HTR-8/SVneo (cell line): Measurements from ENCODE around the gene CAMK2D.

Source experiments
- DNase-seq: peaks from one replicate; pipeline ENCODE4 v3.0.0; 2011; ENCODE audit warnings: low spot score, mixed read lengths; ENCODE audit not compliant: insufficient read length
- FAIRE-seq: peaks from 2 replicates; lab custom pipeline; 2011; peaks lifted over from hg19 to GRCh38; lab: Jason Lieb, UNC

Gene CAMK2D

DNA sequence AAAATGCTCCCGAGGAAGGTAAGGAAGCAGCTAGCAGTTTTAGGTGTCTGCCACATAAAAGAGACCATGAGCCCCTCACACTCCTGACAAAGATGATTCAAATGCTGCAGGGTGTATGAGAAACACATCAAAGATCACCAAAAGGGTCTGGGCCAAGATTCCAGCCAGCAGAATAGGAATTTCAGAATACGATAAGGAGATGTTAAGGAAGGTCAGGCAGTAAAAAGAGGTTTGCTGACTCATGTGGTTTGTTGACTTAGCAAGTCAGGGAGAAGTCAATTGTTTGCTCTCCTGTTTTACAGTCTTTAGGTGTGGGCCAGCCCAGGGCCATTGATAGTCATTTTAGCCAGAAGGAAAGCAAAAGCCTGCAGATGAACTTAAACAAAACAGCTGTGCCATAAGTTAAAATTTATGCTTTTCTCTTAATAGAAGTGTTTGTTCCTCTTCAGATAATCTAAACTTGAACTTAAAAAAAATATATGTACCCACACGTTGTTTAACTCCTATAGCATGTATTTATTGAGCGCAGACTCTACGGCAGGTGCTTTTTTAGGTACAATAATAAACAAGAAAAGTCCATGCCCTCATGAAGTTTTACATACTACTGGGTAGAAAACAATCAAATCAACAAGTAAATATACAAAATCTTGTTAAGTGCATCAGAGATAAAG lies 115.6 kb downstream of the CAMK2D start:
- FAIRE-seq (peak; percentile 23), DNase-seq (peak; percentile 27)

GRCh38 chr4:113645288-113645687 lies 116.2 kb downstream of the CAMK2D start:
- DNase-seq (no peak), FAIRE-seq (no peak)

DNA sequence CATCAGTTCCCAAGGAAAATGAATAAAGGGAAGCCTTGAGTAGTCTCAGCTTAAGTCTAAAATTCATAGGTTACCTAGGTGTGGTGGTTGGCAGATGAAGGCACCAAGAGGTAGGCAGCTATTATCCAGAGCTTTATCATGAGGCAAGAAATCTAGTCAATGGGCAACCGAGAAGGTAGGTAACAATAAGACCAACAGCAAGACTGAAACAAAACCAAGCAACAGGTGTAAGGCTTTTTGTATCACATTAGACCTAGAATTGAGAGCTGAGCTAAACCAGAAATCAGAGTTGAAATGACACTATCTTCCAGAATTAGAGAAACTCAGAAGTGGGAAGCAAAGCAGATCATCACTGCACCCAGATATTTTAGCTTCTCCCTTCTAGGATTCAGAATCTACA lies 117.1 kb downstream of the CAMK2D start:
- no peak for FAIRE-seq
- no peak for DNase-seq

- FAIRE-seq = no peak
- no peak for DNase-seq
Observed at GRCh38 chr4:113643505-113643904, 118.0 kb downstream of the CAMK2D start.

DNA sequence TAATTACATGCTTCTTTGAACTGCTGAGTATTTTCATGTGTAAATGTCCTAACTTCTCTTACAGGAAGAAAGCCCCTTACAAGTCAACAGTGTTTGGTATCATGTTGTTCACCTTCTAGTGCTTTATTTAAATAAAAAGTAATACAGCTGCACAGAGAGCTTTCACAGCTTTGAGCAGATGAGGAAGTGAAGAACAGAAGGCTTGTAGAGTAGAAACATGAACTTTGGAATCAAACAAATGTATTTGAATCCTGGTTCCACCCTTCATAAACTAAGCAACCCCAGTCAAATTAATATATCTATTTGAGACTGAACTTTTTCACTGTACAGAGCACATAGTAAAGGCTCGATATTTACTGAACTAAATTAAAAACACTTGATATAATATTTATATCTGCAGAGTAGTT lies 120.5 kb downstream of the CAMK2D start:
- DNase-seq (no peak), FAIRE-seq (no peak)

GRCh38 chr4:113639326-113639725 lies 122.2 kb downstream of the CAMK2D start:
- no peak for FAIRE-seq

GRCh38 chr4:113638562-113638832 lies 123.0 kb downstream of the CAMK2D start:
- FAIRE-seq (no peak), DNase-seq (no peak)

More at GRCh38 chr4:113639326-113639725, 122.2 kb downstream of the CAMK2D start:
- DNase-seq = no peak

DNA sequence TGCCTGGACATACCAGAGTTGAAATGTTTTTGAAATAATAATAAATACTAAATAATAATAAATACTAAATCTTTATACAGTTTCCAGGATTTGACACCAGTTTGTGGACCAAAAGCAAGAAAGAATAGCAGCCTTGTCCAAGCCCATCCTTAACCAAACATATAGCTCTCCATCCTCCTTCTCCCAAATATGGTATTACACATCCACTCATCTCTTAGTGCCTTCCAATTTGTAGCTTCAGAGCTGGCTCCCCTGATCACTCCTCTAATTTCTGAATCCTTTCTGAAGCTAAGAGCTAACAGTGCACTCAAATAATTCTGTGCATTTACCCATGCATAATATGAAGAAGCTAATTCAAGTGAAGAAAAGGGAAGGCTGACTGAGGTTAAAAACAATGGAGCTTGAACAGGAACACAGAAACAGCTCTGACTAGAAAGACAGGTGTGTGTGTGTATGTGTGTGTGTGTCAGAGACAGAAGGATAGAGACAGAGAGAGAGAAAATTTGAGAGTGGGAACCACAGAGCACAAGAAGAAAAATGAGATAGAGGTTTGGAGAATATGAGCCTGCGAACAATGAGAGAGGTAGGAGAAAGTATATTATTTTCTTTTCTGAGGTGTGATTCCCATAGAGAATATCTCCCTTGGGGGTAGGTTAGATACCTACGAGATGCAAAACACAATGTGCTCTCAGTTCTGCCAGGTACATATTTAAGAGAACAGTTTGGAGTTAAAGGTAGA lies 123.5 kb downstream of the CAMK2D start:
- FAIRE-seq (no peak), DNase-seq (no peak)

- FAIRE-seq (no peak), DNase-seq (no peak)
Observed at GRCh38 chr4:113637363-113637762, 124.2 kb downstream of the CAMK2D start.

DNA sequence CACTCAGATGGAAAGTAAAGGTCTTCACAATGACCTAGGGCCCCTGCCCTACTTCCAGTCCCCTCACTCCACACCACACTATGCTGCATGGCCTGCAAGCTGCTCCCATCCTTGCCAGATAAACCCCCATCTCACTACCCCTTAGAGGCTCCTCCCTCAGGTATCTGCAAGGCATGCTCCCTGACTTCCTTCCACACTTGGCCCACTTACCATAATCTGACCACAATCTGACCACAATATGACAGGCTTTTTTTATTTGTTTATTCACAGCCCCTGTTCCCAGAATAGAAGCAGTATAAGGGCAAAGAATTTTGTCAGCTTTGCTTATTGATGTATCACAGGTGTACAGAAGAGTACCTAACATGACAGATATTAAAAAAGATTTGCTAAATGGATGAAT lies 124.7 kb downstream of the CAMK2D start:
- DNase-seq (peak; percentile 43), FAIRE-seq (peak; percentile 28)

DNA sequence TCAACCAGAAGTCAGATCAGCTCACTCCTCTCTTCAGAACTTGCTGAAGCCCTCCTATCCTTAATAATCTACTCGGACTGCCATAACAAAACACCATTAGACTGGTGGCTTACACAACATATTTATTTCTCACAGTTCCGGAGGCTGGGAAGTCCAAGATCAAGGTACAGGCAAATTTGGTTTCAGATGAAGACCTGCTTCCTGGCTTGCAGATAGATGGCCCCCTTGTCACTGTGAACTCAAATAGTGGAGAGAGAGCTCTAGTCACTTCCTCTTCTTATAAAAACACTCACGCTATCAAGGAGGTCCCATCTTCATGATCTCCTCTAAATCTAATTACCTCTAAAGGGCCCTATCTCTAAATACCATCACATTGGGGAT lies 125.1 kb downstream of the CAMK2D start:
- FAIRE-seq = no peak
- DNase-seq = no peak

- FAIRE-seq = peak; percentile 83
- DNase-seq = peak; percentile 42
Observed at GRCh38 chr4:113635739-113636437, 125.7 kb downstream of the CAMK2D start.

DNA sequence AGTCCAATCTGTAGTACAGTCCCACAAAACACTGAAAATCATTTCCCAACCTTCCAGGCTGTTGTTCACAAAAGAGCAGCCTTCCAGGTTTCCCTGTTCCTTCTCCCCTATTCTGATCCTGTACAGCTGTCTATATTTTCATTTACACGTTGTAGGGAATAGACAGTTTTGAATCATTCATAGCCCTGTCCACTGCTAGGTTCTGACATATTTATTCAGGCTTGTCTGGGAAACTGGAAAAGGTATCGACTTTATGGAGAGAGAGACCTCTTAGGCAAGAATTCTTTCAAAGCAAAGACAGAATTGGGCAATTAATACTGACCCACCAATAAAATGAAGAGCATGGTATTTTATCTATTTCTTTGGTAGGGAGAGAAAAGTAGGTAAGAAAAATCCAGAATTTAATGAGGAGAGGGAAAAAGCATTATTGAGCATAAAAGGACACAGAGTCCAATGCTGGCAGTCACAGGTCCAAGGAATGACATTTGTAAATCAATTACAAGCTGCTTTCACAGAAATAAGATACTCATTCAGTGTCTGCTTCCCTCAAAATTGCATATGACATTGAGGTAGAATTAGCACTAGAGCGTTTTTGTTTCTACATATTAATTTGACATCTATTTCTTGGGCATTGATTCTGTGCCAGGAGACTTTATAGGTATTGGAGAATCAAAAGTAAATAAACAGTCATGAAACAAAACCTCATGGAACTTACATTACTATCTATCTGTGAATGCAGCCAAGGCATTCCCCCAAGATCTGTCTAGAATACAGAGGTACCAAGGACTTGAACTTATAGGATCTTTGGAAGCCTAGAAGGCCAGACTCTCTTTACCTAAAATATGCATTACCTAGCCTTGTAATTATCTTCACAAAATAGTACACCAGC lies 127.2 kb downstream of the CAMK2D start:
- FAIRE-seq (no peak), DNase-seq (no peak)

DNA sequence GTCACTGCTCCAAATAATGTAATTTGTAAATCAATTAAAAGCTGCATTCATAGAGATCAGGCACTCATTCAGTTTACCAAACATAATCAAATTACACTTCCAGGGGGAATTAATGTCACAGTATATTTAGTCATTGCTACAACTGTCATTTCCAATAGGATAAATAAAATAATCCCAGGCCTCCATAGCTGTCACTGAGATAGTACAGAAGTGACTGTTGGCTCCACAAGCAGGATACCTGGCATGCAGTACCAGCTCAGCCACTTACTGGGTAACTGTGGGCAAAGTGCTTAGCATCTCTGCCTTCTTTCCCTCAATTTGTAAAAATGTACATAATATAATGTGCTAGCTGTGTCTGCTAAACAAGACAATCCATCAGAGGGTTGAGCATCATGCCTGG lies 128.1 kb downstream of the CAMK2D start:
- FAIRE-seq (no peak), DNase-seq (no peak)

DNA sequence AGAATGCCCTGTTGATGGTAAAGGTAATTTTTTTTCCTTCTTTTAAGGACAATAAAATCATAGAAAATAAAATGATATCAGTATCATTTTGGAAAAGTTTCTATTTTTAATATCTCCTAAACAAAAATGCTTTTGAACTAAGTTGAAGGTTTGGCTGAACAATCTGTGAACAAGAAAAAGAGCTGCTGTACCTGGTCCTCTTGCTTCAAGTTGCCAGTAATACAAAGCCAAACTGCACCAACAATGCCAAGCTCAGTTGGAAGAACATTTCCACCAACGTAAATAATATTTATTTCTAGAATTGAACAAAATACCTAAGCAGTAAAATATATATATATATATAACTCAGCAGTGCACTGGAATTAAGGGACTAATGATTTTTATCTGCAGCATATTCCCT lies 132.8 kb downstream of the CAMK2D start:
- FAIRE-seq (no peak), DNase-seq (no peak)

GRCh38 chr4:113627321-113627720 lies 134.2 kb downstream of the CAMK2D start:
- no peak for FAIRE-seq
- DNase-seq = no peak

GRCh38 chr4:113625902-113626301 lies 135.6 kb downstream of the CAMK2D start:
- no peak for FAIRE-seq
- no peak for DNase-seq

- FAIRE-seq (peak; percentile 77), DNase-seq (no peak)
Observed at GRCh38 chr4:113623274-113623894, 138.2 kb downstream of the CAMK2D start.

DNA sequence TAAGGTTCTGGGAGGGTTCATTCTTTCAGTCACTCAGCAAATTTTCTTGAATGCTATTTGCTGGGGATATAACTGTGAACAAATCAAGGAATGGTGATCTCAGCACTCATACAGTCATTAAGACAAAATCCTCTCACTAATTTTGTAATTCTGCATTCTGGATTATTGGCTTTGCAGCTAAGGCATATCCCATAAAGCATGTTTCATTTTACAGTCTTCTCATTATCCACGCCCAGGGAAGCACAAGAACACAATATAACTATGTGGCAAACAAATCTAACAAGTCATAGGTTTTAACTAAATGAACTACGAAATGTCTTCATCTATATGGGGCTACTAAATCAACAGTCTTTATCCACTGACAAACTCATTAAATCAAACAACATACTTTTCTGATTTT lies 139.9 kb downstream of the CAMK2D start:
- FAIRE-seq = no peak
- DNase-seq = no peak

DNA sequence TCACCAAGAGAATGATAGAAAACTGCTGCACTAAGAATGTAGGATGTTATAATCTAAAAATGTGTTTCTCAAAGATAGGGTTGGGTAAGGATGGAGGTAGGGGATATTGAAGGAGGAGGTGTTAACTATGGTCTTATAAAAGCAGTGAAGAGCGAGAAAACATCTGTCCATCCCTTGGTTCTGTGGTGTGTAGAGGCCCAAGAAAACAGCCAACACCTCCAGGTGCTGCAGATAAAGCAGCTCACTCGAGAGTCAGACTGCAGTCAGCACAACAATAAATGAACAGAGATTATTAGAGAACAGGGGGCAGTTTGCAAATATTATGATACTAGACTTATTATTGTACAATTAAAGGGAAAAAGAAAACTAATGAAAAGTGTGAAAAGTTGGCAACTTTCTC lies 141.5 kb downstream of the CAMK2D start:
- DNase-seq (no peak), FAIRE-seq (no peak)
